GM12878 (cell line): ENCODE results near the gene ABHD1. TPM values are rescaled to one million over a fixed set of nuclear protein-coding genes. Genes with fewer than 3 reads are reported as not detected.

Experiments used
- ATAC-seq: fragments of 200-7000 bp; cut with Tn5 transposase; 3 replicates; pipeline ENCODE4 v1.9.1; 2020; ENCODE audit warnings: mild to moderate bottlenecking, moderate library complexity
- BruUV-seq: library from RNA; stranded (reverse); fragments of 400-500 nt; replicated peaks from 2 replicates; lab custom pipeline; 2021; lab: Mats Ljungman, UMichigan
- CTCF ChIA-PET: fragments of 300-600 bp; sonication (Branson Sonifier 250); formaldehyde crosslinking; extraction: SDS; loops from one replicate; lab custom pipeline; 2021; ENCODE audit warnings: inconsistent platforms; lab: Yijun Ruan, JAX
- POLR2A ChIA-PET: fragments of 350-600 bp; formaldehyde crosslinking; extraction: SDS; loops from one replicate; lab custom pipeline; 2021; ENCODE audit warnings: inconsistent platforms; lab: Charles Lee
- RAD21 ChIA-PET: fragments of 300-600 bp; sonication (Branson Sonifier 250); formaldehyde crosslinking; loops from one replicate; lab custom pipeline; 2023; ENCODE audit warnings: antibody characterized with exemption; ENCODE audit not compliant: unreplicated experiment; lab: Charles Lee
- SMC1A ChIA-PET: fragments of 300-600 bp; sonication (Branson Sonifier 250); formaldehyde crosslinking; loops from one replicate; lab custom pipeline; 2023; ENCODE audit not compliant: unreplicated experiment, uncharacterized antibody; lab: Charles Lee
- DNase-seq: peaks from one replicate; pipeline ENCODE4 v3.0.0-alpha.2; 2011; ENCODE audit warnings: low read depth, low spot score
- FAIRE-seq: peaks from 3 replicates; lab custom pipeline; 2011; peaks lifted over from hg19 to GRCh38; lab: Jason Lieb, UNC
- H2AFZ ChIP-seq: 2 replicates; pipeline ENCODE4 v1.6.0; 2011; ENCODE audit warnings: low read depth, low read length, control low read depth; ENCODE audit not compliant: control insufficient read depth
- H3K27ac ChIP-seq: 2 replicates; pipeline ENCODE4 v1.5.1; 2011; ENCODE audit warnings: control low read depth; ENCODE audit not compliant: control insufficient read depth, insufficient read depth
- H3K27me3 ChIP-seq, 2 experiments: replicated peaks in 1 of 2; 2 replicates each; pipeline versions ENCODE4 v1.6.0 to v1.6.1; 2011; ENCODE audit warnings: low read length in 1 of 2; ENCODE audit not compliant: control insufficient read depth in 2 of 2, insufficient read depth in 2 of 2
- H3K36me3 ChIP-seq, 2 experiments: 2 replicates each; pipeline ENCODE4 v1.5.1; 2011; ENCODE audit warnings: low read length in 1 of 2; ENCODE audit not compliant: control insufficient read depth in 2 of 2, insufficient read depth in 2 of 2
- H3K4me1 ChIP-seq: 2 replicates; pipeline ENCODE4 v1.6.1; 2011; ENCODE audit warnings: mild to moderate bottlenecking, low read length, moderate library complexity, mixed read lengths; ENCODE audit not compliant: control insufficient read depth, insufficient read depth
- H3K4me2 ChIP-seq: 2 replicates; pipeline ENCODE4 v1.6.0; 2011; ENCODE audit warnings: control low read depth; ENCODE audit not compliant: control insufficient read depth, insufficient read depth
- H3K4me3 ChIP-seq: fragments of 200-600 bp; sonication (generic); 2 replicates; pipeline ENCODE4 v1.5.1; 2016
- H3K79me2 ChIP-seq: 2 replicates; pipeline ENCODE4 v1.6.0; 2011; ENCODE audit warnings: low read length; ENCODE audit not compliant: control insufficient read depth, insufficient read depth
- H3K9ac ChIP-seq: 2 replicates; pipeline ENCODE4 v1.8.0; 2011; ENCODE audit warnings: low read length, control low read depth, mixed read lengths; ENCODE audit not compliant: control insufficient read depth, insufficient read depth
- H3K9me3 ChIP-seq: replicated peaks from 3 replicates; pipeline ENCODE4 v1.5.1; 2011; ENCODE audit warnings: mild to moderate bottlenecking, low read length; ENCODE audit not compliant: control insufficient read depth, insufficient read depth
- H4K20me1 ChIP-seq: 2 replicates; pipeline ENCODE4 v1.6.0; 2011; ENCODE audit not compliant: control insufficient read depth, insufficient read depth
- CREM ChIP-seq: IDR thresholded peaks from 2 replicates; pipeline ENCODE4 v1.6.1; 2014; ENCODE audit warnings: antibody characterized with exemption, low read depth
- EP300 ChIP-seq, 2 experiments: fragments of 150-350 bp in 1 of 2; IDR thresholded peaks; 2 replicates each; pipeline ENCODE4 v1.6.1; 2011 to 2012; ENCODE audit warnings: low read depth in 2 of 2, low read length in 2 of 2, borderline replicate concordance in 1 of 2, improper control_type of control experiment in 1 of 2, inconsistent platforms in 1 of 2; ENCODE audit not compliant: control insufficient read depth in 1 of 2
- JUND ChIP-seq: IDR thresholded peaks from 2 replicates; pipeline ENCODE4 v1.6.1; 2012; ENCODE audit warnings: low read depth, mild to moderate bottlenecking, low read length, improper control_type of control experiment, moderate library complexity
- SMAD1 ChIP-seq: fragments of 450-650 bp; IDR thresholded peaks from 2 replicates; pipeline ENCODE4 v1.6.1; 2018; ENCODE audit warnings: mild to moderate bottlenecking, low read depth; ENCODE audit not compliant: partially characterized antibody
- SUPT20H ChIP-seq: IDR thresholded peaks from 2 replicates; pipeline ENCODE4 v1.6.1; 2011; ENCODE audit warnings: low read depth, mild to moderate bottlenecking, low read length, moderate library complexity, borderline replicate concordance; ENCODE audit not compliant: control insufficient read depth
- TAF1 ChIP-seq: IDR thresholded peaks from 2 replicates; pipeline ENCODE4 v1.6.1; 2011; ENCODE audit warnings: mild to moderate bottlenecking, low read depth, low read length, borderline replicate concordance
- YY1 ChIP-seq: IDR thresholded peaks from 2 replicates; pipeline ENCODE4 v1.6.1; 2011; ENCODE audit warnings: low read depth, mild to moderate bottlenecking, low read length
- WGBS: methylation state at CpG from one replicate; pipeline ENCODE4 v1.1.6; 2016; ENCODE audit warnings: low lambda C conversion rate; ENCODE audit not compliant: insufficient replicate concordance, insufficient coverage; ENCODE audit errors: missing lambda C conversion rate; 5-methylcytosine and 5-hydroxymethylcytosine counted together
- in situ Hi-C: fragments of 300-500 bp; cut with MboI; formaldehyde crosslinking; loops from 9 replicates; pipeline ENCODE4 v1.14.3; 2018; ENCODE audit warnings: mixed read lengths
- intact Hi-C: fragments of 100-400 bp; cut with micrococcal nuclease; formaldehyde crosslinking; loops from one replicate; pipeline ENCODE4 v1.14.2; 2022; ENCODE audit not compliant: unreplicated experiment
- polyA plus RNA-seq, 11 experiments: library from polyadenylated mRNA; depleted of rRNA in 4 of 11; unstranded in 6 of 11; stranded (reverse) in 5 of 11; fragments of >200 nt; fragmentation: Nextera tagmentation in 4 of 11; fragmentation: Illumina TruSeq in 1 of 11; extraction: Ambion mirVana in 4 of 11; extraction: Trizol in 1 of 11; gene quantifications; 1 replicate in 1 of 11; 2 replicates in 10 of 11; pipeline versions ENCODE4 v1.2.1 to v1.2.3, GENCODE V29; 2011 to 2016; ENCODE audit warnings: inconsistent platforms in 2 of 11, missing spikeins in 2 of 11, low read depth in 1 of 11
- total RNA-seq, 4 experiments: library from RNA; depleted of rRNA in 3 of 4; stranded (reverse); fragments of >200 nt in 3 of 4; fragmentation: Illumina TruSeq in 1 of 4; extraction: Trizol in 1 of 4; gene quantifications; 2 replicates each; pipeline versions ENCODE4 v1.2.1 to v1.2.3, GENCODE V29; 2013 to 2021
- TF ChIP-seq, protein P1 (sequence below): IDR thresholded peaks from 2 replicates; pipeline ENCODE4 v1.6.1; 2012; ENCODE audit warnings: low read depth, low read length, improper control_type of control experiment
- TF ChIP-seq, protein P2 (sequence below): IDR thresholded peaks from 2 replicates; pipeline ENCODE4 v1.6.1; 2011; ENCODE audit warnings: low read depth, mild to moderate bottlenecking, low read length, moderate library complexity, borderline replicate concordance; ENCODE audit errors: extremely low read depth
- TF ChIP-seq, protein P3 (sequence below): fragments of 450-650 bp; IDR thresholded peaks from 2 replicates; pipeline ENCODE4 v1.6.1; 2017; ENCODE audit warnings: borderline replicate concordance
- TF ChIP-seq, protein P4 (sequence below): fragments of 450-650 bp; IDR thresholded peaks from 2 replicates; pipeline ENCODE4 v1.6.1; 2016; ENCODE audit warnings: mild to moderate bottlenecking
- TF ChIP-seq, protein P5 (sequence below): IDR thresholded peaks from 2 replicates; pipeline ENCODE4 v1.6.1; 2012; ENCODE audit warnings: low read depth, low read length, improper control_type of control experiment

The ABHD1 gene
- total and polyA plus RNA-seq, 10 of the 15 experiments (the other 5 are each of a cell fraction or from before 2014, with no cell fraction given) = 0.04 to 0.35 (median 0.17) TPM; not detected in 2

DNA sequence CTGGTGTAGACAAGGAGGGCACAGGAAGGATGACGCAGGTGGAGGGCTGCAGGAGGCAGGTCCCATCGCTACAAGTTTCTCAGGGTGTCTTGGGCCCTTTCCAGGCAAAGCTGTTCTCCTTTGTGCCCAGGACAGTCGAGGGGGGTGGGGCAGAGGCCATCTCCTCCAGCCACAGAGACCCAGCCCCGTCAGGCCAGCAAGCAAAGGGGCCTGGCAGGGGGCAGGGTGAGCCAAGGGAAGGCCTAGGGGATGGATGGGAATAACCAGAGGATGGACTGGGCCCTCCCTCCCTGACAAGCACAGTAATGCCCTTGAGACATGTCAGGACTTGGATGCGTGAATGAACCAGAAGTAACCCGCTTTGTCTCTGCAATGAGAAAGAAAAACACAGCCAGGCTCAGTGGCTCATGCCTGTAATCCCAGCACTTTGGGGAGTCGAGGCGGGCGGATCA is 31.5 kb downstream of the ABHD1 start:
- Histone ChIP-seq H4K20me1 (no peaks in the 10 kb centered on the region), H3K27me3 (no peaks in the 10 kb centered on the region), H3K27ac (no peak overlapping the region), H3K4me3 (no peak overlapping the region), H3K4me2 (no peak overlapping the region), H3K4me1 (no peaks in the 10 kb centered on the region), H3K9ac (no peak overlapping the region), H2AFZ (no peak overlapping the region), H3K79me2 (no peaks in the 10 kb centered on the region), H3K9me3 (no peaks in the 10 kb centered on the region), H3K36me3 (no peaks in the 10 kb centered on the region)
- no peak for FAIRE-seq
- SMC1A ChIA-PET = interaction anchor here (0.5 kb wide), 1 partner anchor 53 kb away, joined by 3 read pairs; no protein-coding TSS in a partner anchor
- no TSS peak for BruUV-seq
- CTCF ChIA-PET = interaction anchor here (1.1 kb wide), 1 partner anchor 22 kb away, joined by 3 read pairs; no protein-coding TSS in a partner anchor
- ATAC-seq = no peak
- TF ChIP-seq YY1 = no peak
- TF ChIP-seq, protein P1, sequence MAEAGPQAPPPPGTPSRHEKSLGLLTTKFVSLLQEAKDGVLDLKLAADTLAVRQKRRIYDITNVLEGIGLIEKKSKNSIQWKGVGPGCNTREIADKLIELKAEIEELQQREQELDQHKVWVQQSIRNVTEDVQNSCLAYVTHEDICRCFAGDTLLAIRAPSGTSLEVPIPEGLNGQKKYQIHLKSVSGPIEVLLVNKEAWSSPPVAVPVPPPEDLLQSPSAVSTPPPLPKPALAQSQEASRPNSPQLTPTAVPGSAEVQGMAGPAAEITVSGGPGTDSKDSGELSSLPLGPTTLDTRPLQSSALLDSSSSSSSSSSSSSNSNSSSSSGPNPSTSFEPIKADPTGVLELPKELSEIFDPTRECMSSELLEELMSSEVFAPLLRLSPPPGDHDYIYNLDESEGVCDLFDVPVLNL = no peak
- TF ChIP-seq TAF1 = no peak
- WGBS = 38% methylated on average over 9 of the region's 9 CpGs
- no peak for DNase-seq
- in situ Hi-C loops = no loop called here
- intact Hi-C loops = no loop called here
- RAD21 ChIA-PET = no interaction called here
- POLR2A ChIA-PET = no interaction called here

DNA sequence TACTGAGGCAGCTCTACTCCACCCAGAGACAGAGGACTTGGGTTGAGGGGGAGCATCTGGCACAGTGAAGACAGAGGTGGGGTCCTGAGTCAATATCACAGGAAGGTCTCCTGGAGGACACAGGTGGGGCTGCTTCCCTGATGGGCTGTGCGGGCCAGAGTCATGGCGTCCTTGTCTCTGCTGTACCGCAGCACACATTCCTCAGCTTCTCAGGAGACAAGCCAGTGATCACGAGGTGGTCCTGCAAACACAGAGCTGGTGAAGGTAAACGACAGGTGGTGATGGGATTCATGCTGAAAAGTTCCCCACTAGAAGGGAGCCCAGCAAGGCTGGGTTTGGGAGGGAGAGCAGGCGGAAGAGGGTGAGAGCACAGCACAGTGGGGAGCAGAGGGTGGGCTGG is 34.9 kb downstream of the ABHD1 start:
- H3K36me3 ChIP-seq = no peaks in the 10 kb centered on the region
- ChIA-PET RAD21 (interaction anchor here (0.6 kb wide), 1 partner anchor 120 kb away, joined by 4 read pairs; no protein-coding TSS in a partner anchor), CTCF (interaction anchor here (2.1 to 2.2 kb wide), 2 partner anchors 12 to 145 kb away, joined by 5 read pairs; no protein-coding TSS in a partner anchor), SMC1A (interaction anchor here (0.9 kb wide), 1 partner anchor 12 kb away, joined by 3 read pairs; no protein-coding TSS in a partner anchor), POLR2A (interaction anchor here (1.0 kb wide), 1 partner anchor 33 kb away, joined by 3 read pairs; no protein-coding TSS in a partner anchor)
- H4K20me1 ChIP-seq = no peaks in the 10 kb centered on the region
- H3K9me3 ChIP-seq = no peaks in the 10 kb centered on the region; the same call in 2 of the 3 replicates
- WGBS = 56% methylated on average over 6 of the region's 6 CpGs
- FAIRE-seq = no peak
- intact Hi-C loops (no loop called here), in situ Hi-C loops (no loop called here)
- H3K4me1 ChIP-seq = peaks cover 11% of the 10 kb centered on the region
- DNase-seq = no peak
- H3K4me2 ChIP-seq = no peak overlapping the region
- no peak overlapping the region for H3K9ac ChIP-seq
- H3K4me3 ChIP-seq = no peak overlapping the region
- ATAC-seq = no peak
- H3K27ac ChIP-seq = no peak overlapping the region
- no TSS peak for BruUV-seq
- H2AFZ ChIP-seq = no peak overlapping the region
- H3K79me2 ChIP-seq = no peaks in the 10 kb centered on the region
- no peaks in the 10 kb centered on the region for H3K27me3 ChIP-seq
- TF ChIP-seq SUPT20H (no peak), SMAD1 (no peak), CREM (no peak), JUND (no peak), EP300 (IDR thresholded peaks at IDR 0.05; ENCODE audit: borderline replicate concordance in 1 of 2, control insufficient read depth in 1 of 2, low read depth in 2 of 2, low read length in 2 of 2) (no peak)
- TF ChIP-seq, protein P2, sequence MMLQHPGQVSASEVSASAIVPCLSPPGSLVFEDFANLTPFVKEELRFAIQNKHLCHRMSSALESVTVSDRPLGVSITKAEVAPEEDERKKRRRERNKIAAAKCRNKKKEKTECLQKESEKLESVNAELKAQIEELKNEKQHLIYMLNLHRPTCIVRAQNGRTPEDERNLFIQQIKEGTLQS = no peak
- TF ChIP-seq, protein P3, sequence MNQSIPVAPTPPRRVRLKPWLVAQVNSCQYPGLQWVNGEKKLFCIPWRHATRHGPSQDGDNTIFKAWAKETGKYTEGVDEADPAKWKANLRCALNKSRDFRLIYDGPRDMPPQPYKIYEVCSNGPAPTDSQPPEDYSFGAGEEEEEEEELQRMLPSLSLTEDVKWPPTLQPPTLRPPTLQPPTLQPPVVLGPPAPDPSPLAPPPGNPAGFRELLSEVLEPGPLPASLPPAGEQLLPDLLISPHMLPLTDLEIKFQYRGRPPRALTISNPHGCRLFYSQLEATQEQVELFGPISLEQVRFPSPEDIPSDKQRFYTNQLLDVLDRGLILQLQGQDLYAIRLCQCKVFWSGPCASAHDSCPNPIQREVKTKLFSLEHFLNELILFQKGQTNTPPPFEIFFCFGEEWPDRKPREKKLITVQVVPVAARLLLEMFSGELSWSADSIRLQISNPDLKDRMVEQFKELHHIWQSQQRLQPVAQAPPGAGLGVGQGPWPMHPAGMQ = no peak
- TF ChIP-seq, protein P4, sequence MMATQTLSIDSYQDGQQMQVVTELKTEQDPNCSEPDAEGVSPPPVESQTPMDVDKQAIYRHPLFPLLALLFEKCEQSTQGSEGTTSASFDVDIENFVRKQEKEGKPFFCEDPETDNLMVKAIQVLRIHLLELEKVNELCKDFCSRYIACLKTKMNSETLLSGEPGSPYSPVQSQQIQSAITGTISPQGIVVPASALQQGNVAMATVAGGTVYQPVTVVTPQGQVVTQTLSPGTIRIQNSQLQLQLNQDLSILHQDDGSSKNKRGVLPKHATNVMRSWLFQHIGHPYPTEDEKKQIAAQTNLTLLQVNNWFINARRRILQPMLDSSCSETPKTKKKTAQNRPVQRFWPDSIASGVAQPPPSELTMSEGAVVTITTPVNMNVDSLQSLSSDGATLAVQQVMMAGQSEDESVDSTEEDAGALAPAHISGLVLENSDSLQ = no peak
- TF ChIP-seq, protein P5, sequence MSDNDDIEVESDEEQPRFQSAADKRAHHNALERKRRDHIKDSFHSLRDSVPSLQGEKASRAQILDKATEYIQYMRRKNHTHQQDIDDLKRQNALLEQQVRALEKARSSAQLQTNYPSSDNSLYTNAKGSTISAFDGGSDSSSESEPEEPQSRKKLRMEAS = no peak
